Brain microvascular endothelial cell (primary cell): Measurements from ENCODE around the gene SYS1.

Experiments used
- DNase-seq: peaks from one replicate; pipeline ENCODE4 v3.0.0-alpha.2; 2020
- H3K27ac ChIP-seq: fragments of 250-450 bp; sonication (Bioruptor Pico); 2 replicates; pipeline ENCODE4 v1.5.1; 2020; ENCODE audit warnings: mild to moderate bottlenecking, moderate library complexity
- H3K27me3 ChIP-seq: fragments of 250-450 bp; sonication (Bioruptor Pico); replicated peaks from 2 replicates; pipeline ENCODE4 v1.5.1; 2020; ENCODE audit warnings: mild to moderate bottlenecking
- H3K36me3 ChIP-seq: fragments of 250-450 bp; sonication (Bioruptor Pico); replicated peaks from 2 replicates; pipeline ENCODE4 v1.5.1; 2020; ENCODE audit warnings: mild to moderate bottlenecking
- H3K4me3 ChIP-seq: 2 replicates; pipeline ENCODE4 v1.5.1; 2011; ENCODE audit warnings: low read depth, mild to moderate bottlenecking, control low read depth, low read length, moderate library complexity
- in situ Hi-C: cut with HindIII; loops from 2 replicates; pipeline ENCODE4 v1.10.0; 2017; ENCODE audit warnings: low sequenced_read_pairs, low pct_ligation_motif_present
- TF ChIP-seq, protein P1 (sequence below): IDR thresholded peaks from 2 replicates; pipeline ENCODE4 v1.5.1; 2011; ENCODE audit warnings: low read depth, mild to moderate bottlenecking, moderate library complexity, low read length, control low read depth, inconsistent platforms; ENCODE audit errors: missing control alignments

The SYS1 gene

DNA sequence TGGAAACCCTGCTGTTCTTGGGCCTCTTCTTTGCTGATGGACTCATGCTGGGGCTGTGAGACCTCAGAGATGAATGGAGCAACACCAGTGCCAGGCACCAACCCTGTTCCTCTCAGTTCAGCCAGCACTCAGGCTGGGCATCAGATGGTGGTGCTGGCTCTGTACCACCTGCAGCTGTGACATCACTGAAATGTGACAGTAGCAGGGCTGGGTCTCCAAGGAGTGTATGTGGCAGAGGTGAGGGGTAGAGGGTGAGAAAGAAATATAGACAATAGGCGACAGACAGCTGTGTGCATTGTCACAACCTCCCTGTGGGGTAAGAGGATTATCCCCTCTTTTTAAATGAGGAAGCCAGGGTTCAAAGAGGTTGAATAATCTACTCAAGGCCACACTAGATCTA is 15.2 kb downstream of the SYS1 start, which contains the start of gene TP53TG5:
Gene TP53TG5, minus strand, starts transcription at position 135 of the 400 bp plus-strand sequence. Its CDS starts 89 bp downstream, at position 46.
- no peak within 1 kb of the TSS for H3K4me3 ChIP-seq
- in situ Hi-C loops = no loop called here
- DNase-seq = no peak
- H3K36me3 ChIP-seq = no peaks in the 10 kb centered on the region
- no peak within 1 kb of the TSS for H3K27ac ChIP-seq
- no peaks in the 10 kb centered on the region for H3K27me3 ChIP-seq
- TF ChIP-seq, protein P1, sequence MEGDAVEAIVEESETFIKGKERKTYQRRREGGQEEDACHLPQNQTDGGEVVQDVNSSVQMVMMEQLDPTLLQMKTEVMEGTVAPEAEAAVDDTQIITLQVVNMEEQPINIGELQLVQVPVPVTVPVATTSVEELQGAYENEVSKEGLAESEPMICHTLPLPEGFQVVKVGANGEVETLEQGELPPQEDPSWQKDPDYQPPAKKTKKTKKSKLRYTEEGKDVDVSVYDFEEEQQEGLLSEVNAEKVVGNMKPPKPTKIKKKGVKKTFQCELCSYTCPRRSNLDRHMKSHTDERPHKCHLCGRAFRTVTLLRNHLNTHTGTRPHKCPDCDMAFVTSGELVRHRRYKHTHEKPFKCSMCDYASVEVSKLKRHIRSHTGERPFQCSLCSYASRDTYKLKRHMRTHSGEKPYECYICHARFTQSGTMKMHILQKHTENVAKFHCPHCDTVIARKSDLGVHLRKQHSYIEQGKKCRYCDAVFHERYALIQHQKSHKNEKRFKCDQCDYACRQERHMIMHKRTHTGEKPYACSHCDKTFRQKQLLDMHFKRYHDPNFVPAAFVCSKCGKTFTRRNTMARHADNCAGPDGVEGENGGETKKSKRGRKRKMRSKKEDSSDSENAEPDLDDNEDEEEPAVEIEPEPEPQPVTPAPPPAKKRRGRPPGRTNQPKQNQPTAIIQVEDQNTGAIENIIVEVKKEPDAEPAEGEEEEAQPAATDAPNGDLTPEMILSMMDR = no peak

DNA sequence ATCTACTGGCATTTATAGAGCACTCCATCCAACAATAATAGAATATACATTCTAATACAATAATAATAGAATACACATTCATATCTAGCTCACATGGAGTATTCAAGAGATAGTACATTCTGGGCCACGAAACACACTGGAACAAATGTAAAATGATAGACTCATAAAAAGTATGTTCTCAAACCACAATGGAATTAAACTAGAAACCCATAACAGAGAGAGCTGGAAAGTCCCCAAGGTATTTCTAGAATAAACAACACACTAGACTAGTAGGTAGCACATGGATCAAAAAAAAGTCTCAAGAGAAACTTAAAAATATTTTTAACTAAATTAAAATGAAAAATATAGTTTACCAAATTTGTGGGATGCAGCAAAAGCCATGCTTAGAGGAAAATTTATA is 24.3 kb downstream of the SYS1 start:
- TF ChIP-seq, protein P1 = no peak
- in situ Hi-C loops = no loop called here
- H3K27me3 ChIP-seq = no peaks in the 10 kb centered on the region
- no peak overlapping the region for H3K4me3 ChIP-seq
- no peaks in the 10 kb centered on the region for H3K36me3 ChIP-seq
- DNase-seq = no peak
- H3K27ac ChIP-seq = no peak overlapping the region

DNA sequence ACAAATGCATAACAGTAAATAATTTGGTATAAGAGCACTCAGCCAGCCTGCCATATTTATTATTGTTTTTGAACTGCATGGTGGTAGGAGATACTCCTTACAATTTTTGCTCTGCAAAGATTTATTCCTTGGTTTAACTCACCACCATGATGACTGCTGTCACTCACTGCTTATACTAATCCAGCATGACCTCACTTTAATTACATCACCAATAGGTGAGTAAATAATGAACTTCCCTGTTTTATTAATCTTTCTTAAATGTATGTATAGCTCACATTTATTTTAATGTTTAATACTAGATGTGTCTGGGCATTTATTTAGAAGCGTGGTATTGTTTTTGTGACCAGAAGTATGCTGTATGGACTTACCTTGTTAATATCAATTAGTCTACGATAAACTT is 28.0 kb downstream of the SYS1 start:
- Histone ChIP-seq H3K27ac (no peak overlapping the region), H3K27me3 (no peaks in the 10 kb centered on the region), H3K4me3 (no peak overlapping the region), H3K36me3 (no peaks in the 10 kb centered on the region)
- TF ChIP-seq, protein P1 = no peak
- DNase-seq = no peak
- in situ Hi-C loops = no loop called here

- H3K4me3 ChIP-seq = no peak overlapping the region
- TF ChIP-seq, protein P1 = no peak
- H3K36me3 ChIP-seq = no peaks in the 10 kb centered on the region
- in situ Hi-C loops = no loop called here
- H3K27ac ChIP-seq = no peak overlapping the region
- no peaks in the 10 kb centered on the region for H3K27me3 ChIP-seq
- DNase-seq = no peak
These were observed 28.6 kb downstream of the SYS1 start for GRCh38 chr20:45391559-45391958.

DNA sequence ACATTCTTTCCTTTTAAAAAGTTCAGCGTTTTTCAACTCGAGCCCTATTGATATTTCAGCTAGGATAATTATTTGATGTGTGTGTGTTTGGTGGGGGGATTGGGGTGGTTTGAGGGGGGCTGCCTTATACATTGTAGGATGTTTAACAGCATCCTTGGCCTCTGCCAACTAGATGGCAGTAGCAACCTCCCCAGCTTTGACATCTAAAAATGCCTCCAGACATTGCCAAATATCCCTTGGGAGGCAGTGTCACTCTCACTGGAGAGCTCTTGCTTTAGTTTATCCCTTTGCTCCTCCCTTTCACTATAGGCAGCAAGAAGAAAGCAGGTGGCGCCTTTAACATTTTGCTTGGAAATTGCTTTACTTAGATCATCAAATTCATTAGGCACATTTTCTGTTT is 29.8 kb downstream of the SYS1 start:
- no peaks in the 10 kb centered on the region for H3K36me3 ChIP-seq
- TF ChIP-seq, protein P1 = peak; percentile 16
- in situ Hi-C loops = no loop called here

More for the DNA sequence above, 29.8 kb downstream of the SYS1 start:
- DNase-seq = no peak
- Histone ChIP-seq H3K27me3 (no peaks in the 10 kb centered on the region), H3K27ac (no peak overlapping the region), H3K4me3 (no peak overlapping the region)
